Natural killer cell treated with Interleukin-12 subunit alpha and Interleukin-12 subunit beta and Interleukin-15 and Interleukin-18, amount 100 ng/mL, for 72 hours (primary cell): ENCODE results near the gene WARS2. TPM values are rescaled to one million over a fixed set of nuclear protein-coding genes. Genes with fewer than 3 reads are reported as not detected.

Experiments
- ATAC-seq, 2 donors: fragments of 150-1000 bp; cut with Tn5 transposase in 1 of 2; sonication (Bioruptor Pico), chemical (Tn5 transposase) in 1 of 2; 2 replicates each; pipeline ENCODE4 v1.10.0; 2021
- DNase-seq: peaks from one replicate; pipeline ENCODE4 v3.0.0; 2022; ENCODE audit warnings: low spot score
- H3K27ac Mint-ChIP-seq, 2 donors: 1 replicate in 1 of 2; 2 replicates in 1 of 2; pipeline ENCODE4 v1.8.0; 2022; ENCODE audit warnings: mixed read lengths in 2 of 2, mild to moderate bottlenecking in 1 of 2, moderate library complexity in 1 of 2
- H3K27me3 Mint-ChIP-seq, 2 donors: 1 replicate in 1 of 2; 2 replicates in 1 of 2; pipeline ENCODE4 v1.8.0; 2022; ENCODE audit warnings: mixed read lengths in 2 of 2
- H3K36me3 Mint-ChIP-seq: one replicate; pipeline ENCODE4 v1.8.0; 2022; ENCODE audit warnings: mixed read lengths
- H3K4me1 Mint-ChIP-seq, 2 donors: 1 replicate in 1 of 2; 2 replicates in 1 of 2; pipeline ENCODE4 v1.8.0; 2022; ENCODE audit warnings: low read depth in 2 of 2, mixed read lengths in 2 of 2, mild to moderate bottlenecking in 1 of 2
- H3K4me3 Mint-ChIP-seq: one replicate; pipeline ENCODE4 v1.8.0; 2022; ENCODE audit warnings: mixed read lengths
- H3K9me3 Mint-ChIP-seq: 2 replicates; pipeline ENCODE4 v1.8.0; 2022; ENCODE audit warnings: mixed read lengths
- total RNA-seq, 2 donors: library from RNA; stranded (reverse); gene quantifications; one replicate each; pipeline ENCODE4 v1.2.3, GENCODE V29; 2022

WARS2 gene
- total RNA-seq, 2 donors from 2014 or later = 14.3 to 17.1 TPM

DNA sequence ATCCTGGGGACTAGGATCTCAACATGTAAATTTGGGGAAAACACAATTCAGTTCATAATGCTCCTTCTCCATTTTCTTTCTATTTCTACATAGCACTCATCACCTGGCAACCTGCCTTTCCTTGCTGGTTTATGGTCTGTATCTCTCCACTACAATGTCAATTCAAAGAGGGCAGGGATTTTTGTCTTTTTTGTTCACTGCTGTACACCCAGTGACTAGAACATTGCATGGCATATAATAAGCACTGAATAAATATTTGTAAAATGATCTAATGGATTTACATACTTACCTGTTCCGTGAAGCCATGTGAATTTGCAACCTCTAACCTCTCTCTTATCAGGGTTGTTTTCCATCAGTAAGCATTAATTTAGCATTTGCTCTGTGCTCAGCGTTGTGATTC is 124.9 kb downstream of the WARS2 start:
- DNase-seq (no peak), ATAC-seq (no peak)
- Mint-ChIP-seq H3K27ac (no peak overlapping the region), H3K27me3 (peaks cover 16 to 36% of the 10 kb centered on the region in 2 donors), H3K4me1 (no peaks in the 10 kb centered on the region), H3K36me3 (peaks cover 31% of the 10 kb centered on the region), H3K4me3 (no peak overlapping the region), H3K9me3 (peaks cover 28% of the 10 kb centered on the region)

DNA sequence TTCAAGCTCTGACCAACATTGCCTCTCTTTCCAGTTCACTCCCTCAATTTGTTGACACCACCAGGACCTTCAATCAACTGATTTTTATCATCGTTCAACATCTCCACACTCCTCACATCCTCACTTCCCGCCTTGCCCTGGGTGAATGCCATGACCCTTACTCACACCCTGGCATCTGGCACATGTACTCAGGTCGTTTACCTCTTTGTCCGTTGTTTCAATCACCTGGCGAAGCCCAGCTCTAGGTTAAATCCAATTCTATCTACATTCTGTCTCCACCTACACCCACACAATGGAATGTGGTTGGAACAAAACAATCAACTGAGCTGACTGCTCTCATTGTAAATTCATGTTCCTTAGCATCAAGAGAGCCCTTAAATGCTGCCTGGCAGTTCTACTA is 128.1 kb downstream of the WARS2 start:
- H3K4me1 Mint-ChIP-seq = peaks cover 7 to 10% of the 10 kb centered on the region in 2 donors
- ATAC-seq = no peak
- H3K36me3 Mint-ChIP-seq = peaks cover 27% of the 10 kb centered on the region
- no peak for DNase-seq
- no peak overlapping the region for H3K27ac Mint-ChIP-seq
- peaks cover 19% of the 10 kb centered on the region for H3K9me3 Mint-ChIP-seq
- H3K4me3 Mint-ChIP-seq = no peak overlapping the region
- H3K27me3 Mint-ChIP-seq = peaks cover 34 to 61% of the 10 kb centered on the region in 2 donors

DNA sequence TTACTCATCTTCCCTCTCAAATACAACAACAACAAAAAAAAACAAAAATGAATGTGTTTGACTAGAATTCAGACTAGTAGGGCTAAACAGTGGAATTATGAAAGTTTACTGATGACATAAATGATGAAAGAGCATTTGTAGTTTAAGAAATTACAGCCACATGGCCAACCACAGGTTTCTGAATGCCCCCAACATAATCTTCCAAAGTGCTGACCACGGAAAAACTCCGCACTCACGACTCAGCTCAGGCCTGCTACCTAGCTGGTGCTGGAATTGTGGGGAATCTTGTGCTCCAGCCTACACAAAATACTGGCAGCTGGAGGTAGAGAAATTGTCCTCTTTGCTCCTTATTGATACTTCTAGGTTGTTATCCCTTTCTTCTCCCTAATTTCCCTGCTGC is 128.7 kb downstream of the WARS2 start:
- H3K27me3 Mint-ChIP-seq = peaks cover 34 to 61% of the 10 kb centered on the region in 2 donors
- H3K4me1 Mint-ChIP-seq = peaks cover 7 to 10% of the 10 kb centered on the region in 2 donors
- peaks cover 27% of the 10 kb centered on the region for H3K36me3 Mint-ChIP-seq
- ATAC-seq (no peak), DNase-seq (no peak)
- no peak overlapping the region for H3K27ac Mint-ChIP-seq
- H3K9me3 Mint-ChIP-seq = peaks cover 19% of the 10 kb centered on the region
- no peak overlapping the region for H3K4me3 Mint-ChIP-seq

DNA sequence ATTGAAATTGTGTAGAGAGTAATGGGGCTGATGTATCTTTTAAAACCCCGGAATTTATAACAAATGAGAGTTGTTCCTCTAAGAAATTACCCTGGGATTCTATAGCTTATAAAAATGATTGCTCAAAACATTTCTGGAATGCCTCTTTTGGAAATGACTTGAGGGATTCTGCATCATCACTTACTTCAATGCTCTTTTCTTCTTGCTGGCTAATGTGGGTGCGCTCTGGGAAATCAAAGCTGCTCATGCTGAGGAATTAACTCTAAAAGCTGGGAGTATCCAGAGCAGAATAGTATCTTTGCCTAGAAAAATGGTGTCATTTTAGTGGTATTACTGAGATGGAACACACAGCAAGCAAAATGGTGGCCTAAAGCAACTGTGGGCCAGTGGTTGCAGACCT is 129.3 kb downstream of the WARS2 start:
- peaks cover 34 to 66% of the 10 kb centered on the region in 2 donors for H3K27me3 Mint-ChIP-seq

DNA sequence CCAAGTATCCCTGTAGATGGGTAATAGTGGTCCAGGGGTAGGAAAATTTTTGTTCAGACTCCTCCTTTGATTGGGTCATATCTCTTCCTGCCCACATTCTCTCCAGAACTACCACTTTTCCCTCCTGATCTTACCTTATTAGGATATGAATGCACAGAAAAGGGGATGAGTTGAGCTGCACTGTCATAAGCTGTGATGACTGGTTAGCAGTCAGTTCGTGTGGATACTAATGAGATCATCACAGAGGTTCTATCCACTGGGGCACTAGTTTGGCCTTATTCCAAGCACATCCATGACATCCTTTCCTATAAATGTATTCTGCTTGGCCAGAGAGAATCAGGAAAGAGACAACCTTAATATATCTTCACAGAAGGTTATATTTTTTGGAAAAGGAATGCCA is 130.3 kb downstream of the WARS2 start:
- Mint-ChIP-seq H3K27ac (no peak overlapping the region), H3K4me3 (no peak overlapping the region), H3K4me1 (peaks cover 10% of the 10 kb centered on the region in 2 donors), H3K36me3 (peaks cover 31% of the 10 kb centered on the region), H3K9me3 (peaks cover 20% of the 10 kb centered on the region), H3K27me3 (peaks cover 38 to 69% of the 10 kb centered on the region in 2 donors)
- DNase-seq = no peak
- ATAC-seq = no peak

More for the DNA sequence above, 129.3 kb downstream of the WARS2 start:
- H3K27ac Mint-ChIP-seq = no peak overlapping the region
- H3K4me3 Mint-ChIP-seq = no peak overlapping the region
- peaks cover 27% of the 10 kb centered on the region for H3K36me3 Mint-ChIP-seq
- H3K9me3 Mint-ChIP-seq = peaks cover 19% of the 10 kb centered on the region
- DNase-seq (no peak), ATAC-seq (no peak)
- H3K4me1 Mint-ChIP-seq = peaks cover 7 to 10% of the 10 kb centered on the region in 2 donors

DNA sequence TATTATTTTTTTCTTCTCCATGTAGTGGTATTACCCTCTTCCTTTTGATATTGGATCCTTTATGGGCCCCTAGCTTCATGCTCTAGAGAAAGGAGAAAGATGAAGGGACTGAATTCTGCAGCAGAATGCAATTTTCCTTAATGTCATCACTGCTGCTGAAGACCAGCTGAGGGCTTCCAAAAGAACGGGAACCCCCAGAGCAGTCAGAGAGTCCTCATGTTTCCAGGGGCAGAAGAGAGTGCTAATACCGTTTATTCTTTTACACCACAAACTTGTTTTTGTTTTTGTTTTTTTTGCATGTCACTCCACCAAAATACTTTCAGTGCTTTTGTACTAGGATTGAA is 131.2 kb downstream of the WARS2 start:
- ATAC-seq (no peak), DNase-seq (no peak)
- Mint-ChIP-seq H3K4me3 (peak overlapping the region; percentile 80), H3K27ac (no peak overlapping the region), H3K4me1 (peaks cover 10% of the 10 kb centered on the region in 2 donors), H3K27me3 (peaks cover 38 to 68% of the 10 kb centered on the region in 2 donors), H3K36me3 (peaks cover 23% of the 10 kb centered on the region), H3K9me3 (peaks cover 13% of the 10 kb centered on the region)

DNA sequence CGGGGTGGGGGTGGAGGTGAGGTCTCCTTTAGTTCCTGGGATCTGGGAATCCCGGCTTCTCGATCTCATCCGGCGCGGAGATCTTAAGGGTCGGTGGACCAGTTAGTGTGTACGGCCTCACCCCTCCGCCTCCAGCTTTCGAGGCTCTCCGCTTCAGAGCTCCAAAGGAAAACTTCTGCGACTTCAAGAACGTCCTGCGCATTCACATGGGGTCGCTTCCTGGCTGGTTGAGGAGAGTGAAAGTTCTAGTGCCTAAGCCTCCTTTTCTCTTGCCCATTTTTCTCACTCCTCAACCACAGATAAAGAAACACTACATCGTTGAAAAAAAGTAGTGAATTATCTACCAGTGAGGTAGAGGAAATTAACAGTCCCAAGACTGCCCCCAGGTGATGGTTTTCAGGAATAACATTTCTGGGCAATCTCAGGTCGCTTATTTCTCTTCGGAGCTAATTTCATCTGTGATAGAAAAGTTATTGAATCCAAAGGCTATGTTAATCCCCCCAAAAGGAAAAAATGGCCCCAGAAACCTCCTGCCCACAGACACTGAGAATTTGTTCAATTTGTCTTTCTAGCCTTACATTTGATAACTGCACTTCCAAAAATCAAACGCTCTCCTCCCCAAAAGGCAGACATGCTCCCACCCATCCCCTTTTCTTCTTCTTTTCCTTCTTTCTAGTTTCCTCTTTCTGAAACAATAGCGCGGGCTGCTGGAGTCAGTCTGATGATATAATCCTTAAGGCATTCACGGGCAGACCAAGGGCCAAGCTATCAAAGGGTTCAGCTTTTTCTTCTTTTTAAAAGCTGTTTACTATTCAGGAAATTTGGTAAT is 131.8 kb downstream of the WARS2 start:
- H3K36me3 Mint-ChIP-seq = peaks cover 23% of the 10 kb centered on the region
- peak overlapping the region; percentile 80 for H3K4me3 Mint-ChIP-seq
- no peak overlapping the region for H3K27ac Mint-ChIP-seq
- peaks cover 44 to 73% of the 10 kb centered on the region in 2 donors for H3K27me3 Mint-ChIP-seq
- peaks cover 13% of the 10 kb centered on the region for H3K9me3 Mint-ChIP-seq
- peaks cover 10% of the 10 kb centered on the region in 2 donors for H3K4me1 Mint-ChIP-seq
- DNase-seq = peak; percentile 57
- ATAC-seq = peak in 1 of 2 donors; percentile 36

DNA sequence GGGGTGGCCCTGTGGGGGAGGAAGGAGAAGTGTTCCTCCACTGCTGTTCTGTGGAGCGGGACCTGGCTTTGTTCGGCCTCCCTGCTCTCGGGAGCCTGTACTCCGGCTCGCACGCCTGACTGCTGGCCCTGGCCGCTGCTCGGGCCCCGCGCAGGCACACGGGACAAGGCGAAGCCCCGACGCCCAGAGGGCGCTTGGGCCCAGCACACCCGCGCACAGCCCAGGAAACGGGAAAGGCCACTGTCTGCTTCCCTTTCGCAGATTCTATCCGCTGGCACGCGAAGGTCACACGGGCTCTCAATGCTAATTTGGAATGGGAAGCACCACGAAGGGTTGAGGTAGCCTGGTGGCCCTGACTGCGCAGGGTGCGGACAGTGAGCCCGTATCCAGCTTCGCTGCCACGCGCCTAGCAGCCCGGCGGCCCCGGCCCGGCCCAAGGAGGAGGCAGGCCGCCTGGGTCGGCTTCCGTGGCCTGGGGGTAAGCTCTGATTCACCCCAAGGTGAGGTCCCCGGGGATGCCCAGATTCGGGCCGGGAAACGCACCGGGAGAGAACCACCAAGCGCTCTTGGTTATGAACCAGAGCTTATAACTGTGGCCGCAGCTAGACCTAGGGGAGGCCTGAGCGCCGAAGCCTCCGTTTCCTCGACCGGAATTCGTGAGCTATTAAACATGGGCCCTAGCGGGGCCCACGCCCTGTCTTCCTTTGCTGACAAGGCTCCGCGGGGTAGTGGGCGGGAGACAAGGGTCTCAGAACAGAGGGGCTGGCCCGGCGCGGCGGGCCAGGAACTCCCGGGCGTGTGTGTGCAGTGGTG is 132.6 kb downstream of the WARS2 start:
- Mint-ChIP-seq H3K27ac (no peak overlapping the region), H3K27me3 (peaks cover 51 to 73% of the 10 kb centered on the region in 2 donors), H3K36me3 (peaks cover 21% of the 10 kb centered on the region), H3K4me1 (peaks cover 10% of the 10 kb centered on the region in 2 donors), H3K9me3 (peaks cover 13% of the 10 kb centered on the region), H3K4me3 (peak overlapping the region; percentile 80)
- peak in 1 of 2 donors; percentile 50 for ATAC-seq
- no peak for DNase-seq

DNA sequence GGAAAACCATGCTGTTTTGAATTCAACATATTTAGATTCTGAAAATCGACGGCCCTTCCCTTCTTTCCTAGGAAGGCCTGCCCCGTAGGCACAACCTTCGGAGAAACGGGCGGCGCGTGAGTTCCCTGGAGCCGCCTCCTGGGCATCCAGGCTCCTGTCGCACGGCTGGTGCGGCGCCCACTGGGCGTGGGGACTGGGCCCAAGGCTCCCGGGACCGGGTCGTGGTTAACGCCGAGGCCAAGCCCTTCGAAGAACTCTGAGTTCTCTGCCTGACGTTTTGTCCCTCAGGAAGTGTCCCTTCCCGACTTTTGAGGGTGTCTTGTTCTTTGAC is 133.1 kb downstream of the WARS2 start:
- no peak overlapping the region for H3K27ac Mint-ChIP-seq
- H3K4me1 Mint-ChIP-seq = peaks cover 11 to 13% of the 10 kb centered on the region in 2 donors
- no peak for DNase-seq

DNA sequence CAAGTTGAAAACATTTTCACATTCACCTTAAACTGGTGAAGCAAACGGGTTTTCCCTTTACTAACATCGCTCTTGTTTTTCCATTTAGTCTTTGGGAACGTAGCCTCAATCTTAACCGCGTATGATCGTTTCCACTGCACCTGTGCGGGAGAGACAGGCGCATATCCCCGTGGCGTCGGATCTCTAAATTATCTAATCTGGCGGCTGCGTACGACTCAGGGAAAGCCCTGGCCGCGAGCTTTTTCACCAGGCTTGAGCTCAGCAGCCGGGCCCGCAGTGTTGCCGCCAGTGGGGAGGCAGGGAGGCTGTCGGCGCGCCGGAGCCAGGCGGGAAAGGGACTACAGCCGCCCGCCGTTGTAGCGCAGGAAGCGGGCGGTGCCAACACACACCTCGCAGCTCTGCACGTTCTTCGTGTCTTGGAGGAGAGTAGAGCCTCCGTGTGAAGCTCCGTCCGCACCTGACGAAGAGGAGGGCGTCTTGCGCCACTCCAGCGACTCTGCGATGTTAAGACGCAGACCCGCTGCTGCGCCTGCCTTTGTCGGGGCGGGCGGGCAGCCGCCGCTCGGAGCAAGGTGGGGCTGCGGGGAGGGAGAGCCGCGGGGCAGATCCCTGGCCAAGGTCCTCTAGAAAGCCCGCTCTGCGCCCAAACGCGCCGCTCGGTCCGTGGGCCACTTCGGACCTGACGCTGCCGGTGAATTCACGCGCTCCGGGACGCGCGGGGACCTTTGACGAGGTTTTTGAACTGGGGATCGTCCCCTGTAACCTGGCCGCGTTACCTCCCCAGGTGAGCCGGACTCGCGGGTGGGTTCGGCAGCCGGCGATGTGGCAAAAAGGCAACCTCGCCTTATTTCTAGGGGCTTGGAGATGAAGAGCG is 133.8 kb downstream of the WARS2 start:
- H3K4me3 Mint-ChIP-seq = no peak overlapping the region
- H3K4me1 Mint-ChIP-seq = peaks cover 16 to 19% of the 10 kb centered on the region in 2 donors
- peaks cover 3% of the 10 kb centered on the region for H3K9me3 Mint-ChIP-seq
- peaks cover 49 to 73% of the 10 kb centered on the region in 2 donors for H3K27me3 Mint-ChIP-seq
- no peak for ATAC-seq
- H3K36me3 Mint-ChIP-seq = peaks cover 16% of the 10 kb centered on the region
- DNase-seq = no peak
- H3K27ac Mint-ChIP-seq = no peak overlapping the region

More for the DNA sequence above, 133.1 kb downstream of the WARS2 start:
- peaks cover 17% of the 10 kb centered on the region for H3K36me3 Mint-ChIP-seq
- H3K9me3 Mint-ChIP-seq = peaks cover 7% of the 10 kb centered on the region
- H3K4me3 Mint-ChIP-seq = no peak overlapping the region
- peaks cover 49 to 73% of the 10 kb centered on the region in 2 donors for H3K27me3 Mint-ChIP-seq
- ATAC-seq = no peak

DNA sequence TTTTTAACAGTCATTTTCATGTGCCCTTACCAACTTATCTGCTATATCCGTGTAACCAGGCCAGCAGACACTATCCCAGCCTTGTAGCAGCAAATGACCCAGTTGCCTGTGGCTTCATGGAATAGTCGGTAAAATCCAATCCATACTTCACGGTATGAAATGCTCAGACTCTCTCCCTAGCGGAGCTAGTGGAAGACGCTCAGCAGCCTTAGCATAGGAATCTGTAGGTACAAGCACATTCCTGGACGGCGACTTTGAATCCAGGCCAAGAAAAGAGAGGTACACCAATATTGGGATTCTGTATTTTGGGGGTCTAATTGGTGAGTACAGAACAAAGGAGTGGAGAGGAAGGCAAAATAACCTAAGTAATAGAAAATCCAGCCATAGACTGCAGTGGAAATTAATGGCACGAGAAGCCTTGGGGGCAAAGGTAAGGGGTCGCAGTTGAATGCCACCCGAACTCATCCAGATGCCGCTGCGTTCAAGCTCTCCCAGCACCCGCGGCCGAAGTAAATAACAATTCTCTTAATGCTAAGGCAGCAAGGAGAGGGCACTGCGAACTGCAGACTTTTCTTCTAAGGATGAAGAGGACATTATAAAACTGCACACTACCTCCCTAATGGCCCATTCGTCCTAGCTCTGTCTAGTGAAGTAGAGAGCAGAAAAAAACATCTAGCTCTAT is 134.6 kb downstream of the WARS2 start:
- no peak overlapping the region for H3K27ac Mint-ChIP-seq
- ATAC-seq (no peak), DNase-seq (no peak)
- peaks cover 3% of the 10 kb centered on the region for H3K9me3 Mint-ChIP-seq
- H3K4me3 Mint-ChIP-seq = no peak overlapping the region
- peaks cover 16 to 19% of the 10 kb centered on the region in 2 donors for H3K4me1 Mint-ChIP-seq
- peaks cover 16% of the 10 kb centered on the region for H3K36me3 Mint-ChIP-seq
- peaks cover 49 to 73% of the 10 kb centered on the region in 2 donors for H3K27me3 Mint-ChIP-seq

DNA sequence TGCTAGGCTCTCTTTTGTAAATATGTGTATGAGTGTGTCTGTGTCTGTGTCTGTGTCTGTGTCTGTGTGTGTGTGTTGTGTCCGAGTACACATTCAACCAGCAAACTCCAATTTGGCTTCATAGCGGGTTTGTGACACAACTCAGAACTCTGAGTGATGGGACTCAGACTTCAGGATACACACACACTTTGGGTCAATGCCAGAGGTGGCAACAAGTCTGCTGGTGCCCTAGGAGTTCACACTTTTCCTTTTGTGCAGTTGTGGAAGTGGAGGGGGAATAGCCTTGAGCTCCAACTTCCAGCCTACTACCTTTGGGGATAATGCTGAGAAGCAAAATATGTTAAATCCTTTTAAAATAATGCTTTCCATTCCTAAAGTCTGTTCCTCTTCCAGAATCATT is 135.7 kb downstream of the WARS2 start:
- ATAC-seq (no peak), DNase-seq (peak; percentile 8)
- H3K4me1 Mint-ChIP-seq = peaks cover 19 to 20% of the 10 kb centered on the region in 2 donors
- no peak overlapping the region for H3K27ac Mint-ChIP-seq
- peaks cover 47 to 71% of the 10 kb centered on the region in 2 donors for H3K27me3 Mint-ChIP-seq
- peaks cover 16% of the 10 kb centered on the region for H3K36me3 Mint-ChIP-seq
- no peak overlapping the region for H3K4me3 Mint-ChIP-seq
- H3K9me3 Mint-ChIP-seq = peaks cover 3% of the 10 kb centered on the region

DNA sequence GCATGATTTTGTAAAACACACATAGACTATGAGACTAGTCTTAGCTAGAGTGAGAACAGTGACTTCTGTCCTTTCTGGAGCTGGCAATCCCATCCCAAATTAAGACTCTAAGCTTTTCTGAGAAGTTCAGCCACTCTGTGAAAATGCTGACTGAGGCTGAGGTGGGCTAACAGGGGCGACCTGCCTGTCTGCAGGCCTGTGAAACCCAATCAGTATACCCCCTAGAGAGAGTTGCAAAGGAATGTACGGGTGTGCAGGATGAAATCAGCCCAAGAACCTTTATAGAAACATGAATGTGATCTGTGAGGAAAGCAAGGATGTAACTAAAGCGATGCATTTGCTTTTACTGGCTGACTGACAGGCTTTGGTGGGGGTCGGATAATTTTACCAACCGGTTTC is 136.3 kb downstream of the WARS2 start:
- H3K27me3 Mint-ChIP-seq = peaks cover 49 to 71% of the 10 kb centered on the region in 2 donors

More for the DNA sequence above, 136.3 kb downstream of the WARS2 start:
- ATAC-seq (no peak), DNase-seq (no peak)
- H3K4me1 Mint-ChIP-seq = peaks cover 17 to 20% of the 10 kb centered on the region in 2 donors
- no peak overlapping the region for H3K4me3 Mint-ChIP-seq
- H3K36me3 Mint-ChIP-seq = peaks cover 16% of the 10 kb centered on the region
- H3K9me3 Mint-ChIP-seq = peaks cover 3% of the 10 kb centered on the region
- no peak overlapping the region for H3K27ac Mint-ChIP-seq
